Epithelial cell of proximal tubule (primary cell): Measurements from ENCODE around the gene TTC34. TPM values are rescaled to one million over a fixed set of nuclear protein-coding genes. Genes with fewer than 3 reads are reported as not detected.
"Not testable (repeated sequence)": the region's sequence is repeated elsewhere in the genome, so short reads cannot be mapped to it uniquely, and the experiment has no call there.

Experiments
- DNase-seq: peaks from one replicate; pipeline ENCODE4 v3.0.0-alpha.2; 2011; ENCODE audit warnings: low read depth
- H3K4me3 ChIP-seq: 2 replicates; pipeline ENCODE4 v1.5.1; 2011; ENCODE audit warnings: low read depth, mild to moderate bottlenecking, low read length
- CTCF ChIP-seq: conservative IDR thresholded peaks from 2 replicates; pipeline ENCODE4 v1.5.1; 2012; ENCODE audit warnings: low read depth, mild to moderate bottlenecking, low read length
- total RNA-seq: library from RNA; depleted of rRNA; stranded (reverse); fragments of >200 nt; gene quantifications from 2 replicates; pipeline ENCODE4 v1.2.3, GENCODE V29; 2015

The TTC34 gene
- total RNA-seq, 1 donor from 2014 or later, result 0.46 TPM

- TF ChIP-seq CTCF, result no peak
- no peak for DNase-seq
- no peak overlapping the region for H3K4me3 ChIP-seq
Measured at GRCh38 chr1:2781627-2782026, 19.9 kb downstream of the TTC34 start.

GRCh38 chr1:2778220-2778592, 23.3 kb downstream of the TTC34 start:
- no peak for TF ChIP-seq CTCF

GRCh38 chr1:2777424-2778219, 23.9 kb downstream of the TTC34 start:
- DNase-seq, result no peak
- no peak overlapping the region for H3K4me3 ChIP-seq
- TF ChIP-seq CTCF, result no peak

More at GRCh38 chr1:2778220-2778592, 23.3 kb downstream of the TTC34 start:
- DNase-seq, result no peak
- no peak overlapping the region for H3K4me3 ChIP-seq

- H3K4me3 ChIP-seq, DNase-seq: not testable (repeated sequence)
Measured at GRCh38 chr1:2775333-2775732, 26.2 kb downstream of the TTC34 start.

- DNase-seq, H3K4me3 ChIP-seq: not testable (repeated sequence)
Measured at GRCh38 chr1:2768052-2768451, 33.4 kb downstream of the TTC34 start.

- not testable (repeated sequence) for H3K4me3 ChIP-seq, DNase-seq
Measured at GRCh38 chr1:2759433-2759832, 42.1 kb downstream of the TTC34 start.

- H3K4me3 ChIP-seq, DNase-seq: not testable (repeated sequence)
Measured at GRCh38 chr1:2757519-2757918, 44.0 kb downstream of the TTC34 start.

- DNase-seq, H3K4me3 ChIP-seq: not testable (repeated sequence)
Measured at GRCh38 chr1:2755426-2755825, 46.1 kb downstream of the TTC34 start.

GRCh38 chr1:2754597-2754996, 46.9 kb downstream of the TTC34 start:
- H3K4me3 ChIP-seq, DNase-seq: not testable (repeated sequence)

- not testable (repeated sequence) for H3K4me3 ChIP-seq, DNase-seq
Measured at GRCh38 chr1:2752503-2752902, 49.0 kb downstream of the TTC34 start.

GRCh38 chr1:2751866-2752265, 49.6 kb downstream of the TTC34 start:
- H3K4me3 ChIP-seq, DNase-seq: not testable (repeated sequence)

GRCh38 chr1:2750766-2751730, 50.4 kb downstream of the TTC34 start:
- H3K4me3 ChIP-seq, DNase-seq: not testable (repeated sequence)

GRCh38 chr1:2750041-2750680, 51.3 kb downstream of the TTC34 start:
- DNase-seq, H3K4me3 ChIP-seq: not testable (repeated sequence)

- DNase-seq, H3K4me3 ChIP-seq: not testable (repeated sequence)
Measured at GRCh38 chr1:2748626-2749025, 52.9 kb downstream of the TTC34 start.

GRCh38 chr1:2694796-2695195, 106.7 kb downstream of the TTC34 start:
- H3K4me3 ChIP-seq, DNase-seq: not testable (repeated sequence)
